ENCODE measurements around the gene CD8B. TPM values are rescaled to one million over a fixed set of nuclear protein-coding genes. Genes with fewer than 3 reads are reported as not detected.
"Not testable (repeated sequence)": the region's sequence is repeated elsewhere in the genome, so short reads cannot be mapped to it uniquely, and the experiment has no call there.

Gene CD8B
- total RNA-seq, 1 donor from 2014 or later, result 0.22 TPM

DNA sequence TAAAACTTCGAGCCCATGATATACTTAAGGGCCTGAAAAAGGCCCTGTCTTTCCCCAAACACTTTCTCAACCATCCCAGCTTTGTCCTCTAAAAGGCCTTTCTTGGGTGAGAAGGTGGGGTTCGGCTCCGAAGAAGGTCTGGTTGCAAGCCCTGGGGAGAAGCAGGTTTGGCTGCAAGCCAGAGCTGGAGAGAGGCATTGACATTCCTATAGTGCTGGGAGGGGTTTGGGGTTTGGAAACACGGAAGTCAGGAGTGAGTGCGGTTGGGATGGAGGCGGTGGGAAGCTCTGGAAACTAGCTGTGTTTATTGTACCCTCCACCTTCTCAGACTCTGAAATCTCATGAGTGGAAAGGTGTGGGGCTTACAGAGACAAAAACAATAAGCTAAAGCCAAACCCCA lies 5.7 kb downstream of the CD8B start:
- intact Hi-C loops (cut with micrococcal nuclease); H3K36me3 ChIP-seq; H3K4me1 ChIP-seq; H3K9me3 ChIP-seq (replicated peaks); DNase-seq; H3K27ac ChIP-seq (replicated peaks); H3K4me3 ChIP-seq: not testable (repeated sequence)
- peaks cover 15% of the 10 kb centered on the region for H3K27me3 ChIP-seq (ENCODE audit: low read depth)

DNA sequence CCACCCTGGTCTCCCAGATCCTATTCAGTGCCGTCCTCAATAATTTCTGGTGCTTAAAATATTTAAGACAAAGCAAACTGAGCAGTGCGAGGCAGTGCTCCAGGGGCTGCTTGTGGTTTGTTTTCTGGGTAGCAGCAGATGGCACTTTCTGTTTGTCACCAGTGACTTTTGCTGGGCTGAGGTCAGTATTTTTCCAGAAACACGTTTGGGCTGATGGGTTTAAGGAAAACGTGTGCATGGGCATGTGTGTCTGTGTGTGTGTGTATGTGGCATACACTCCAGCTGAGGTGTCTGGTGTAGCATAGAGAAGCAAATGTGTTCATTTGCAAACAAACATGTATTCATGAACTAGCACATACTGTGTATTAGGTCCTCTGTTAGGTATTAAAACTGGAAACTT lies 10.1 kb downstream of the CD8B start:
- intact Hi-C loops (cut with micrococcal nuclease); H3K4me1 ChIP-seq; H3K4me3 ChIP-seq; H3K27ac ChIP-seq (replicated peaks); DNase-seq; H3K36me3 ChIP-seq; H3K27me3 ChIP-seq (ENCODE audit: low read depth); H3K9me3 ChIP-seq (replicated peaks): not testable (repeated sequence)

DNA sequence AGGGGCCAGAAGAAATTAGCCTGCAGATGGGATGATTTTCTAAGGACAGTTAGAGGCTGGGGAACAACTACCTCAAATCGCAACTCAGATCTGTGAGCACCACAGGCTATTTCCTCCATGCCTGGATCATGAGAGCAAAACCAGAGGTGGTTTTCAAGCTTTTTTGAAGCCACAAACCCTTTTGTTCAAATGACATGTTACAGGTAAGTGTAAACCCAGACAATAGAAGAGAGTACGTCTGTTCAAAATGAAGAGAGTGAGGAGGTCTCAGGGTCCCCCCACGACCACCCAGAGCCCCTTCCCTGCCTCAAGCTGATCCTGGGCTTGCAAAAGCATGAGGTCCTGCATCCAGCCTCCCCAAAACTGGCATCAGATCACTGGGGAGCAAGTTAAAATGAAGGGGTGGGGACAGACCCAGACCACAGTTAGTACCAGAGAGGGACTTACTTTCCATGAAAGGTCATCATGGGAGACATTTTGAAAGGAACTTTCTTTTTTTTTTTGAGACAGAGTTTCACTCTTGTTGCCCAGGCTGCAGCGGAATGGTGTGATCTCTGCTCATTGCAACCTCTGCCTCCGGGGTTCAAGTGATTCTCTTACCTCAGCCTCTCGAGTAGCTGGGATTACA lies 19.0 kb downstream of the CD8B start:
- intact Hi-C loops (cut with micrococcal nuclease); DNase-seq; H3K27me3 ChIP-seq (ENCODE audit: low read depth); H3K4me1 ChIP-seq; H3K36me3 ChIP-seq; H3K4me3 ChIP-seq; H3K9me3 ChIP-seq (replicated peaks); H3K27ac ChIP-seq (replicated peaks): not testable (repeated sequence)

DNA sequence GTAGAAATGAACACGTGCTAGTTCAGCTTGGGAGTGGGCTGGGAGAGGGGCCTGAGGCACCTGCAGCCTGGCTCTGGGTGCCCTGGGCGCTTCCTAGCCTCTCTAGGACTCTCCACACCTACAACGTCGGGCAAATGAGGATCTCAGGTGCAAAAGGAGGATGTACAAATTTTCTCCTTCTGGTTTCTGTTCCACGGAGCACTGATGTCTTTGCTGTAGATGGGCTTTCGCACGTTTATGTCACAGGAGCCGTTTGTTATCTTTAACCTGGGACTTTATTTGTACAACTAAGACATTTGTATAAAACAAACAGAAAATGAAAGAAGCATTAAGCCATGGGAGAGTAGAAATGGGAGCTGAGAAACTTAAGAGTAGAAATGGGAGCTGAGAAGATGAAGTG lies 20.4 kb downstream of the CD8B start:
- DNase-seq; intact Hi-C loops (cut with micrococcal nuclease): not testable (repeated sequence)

DNA sequence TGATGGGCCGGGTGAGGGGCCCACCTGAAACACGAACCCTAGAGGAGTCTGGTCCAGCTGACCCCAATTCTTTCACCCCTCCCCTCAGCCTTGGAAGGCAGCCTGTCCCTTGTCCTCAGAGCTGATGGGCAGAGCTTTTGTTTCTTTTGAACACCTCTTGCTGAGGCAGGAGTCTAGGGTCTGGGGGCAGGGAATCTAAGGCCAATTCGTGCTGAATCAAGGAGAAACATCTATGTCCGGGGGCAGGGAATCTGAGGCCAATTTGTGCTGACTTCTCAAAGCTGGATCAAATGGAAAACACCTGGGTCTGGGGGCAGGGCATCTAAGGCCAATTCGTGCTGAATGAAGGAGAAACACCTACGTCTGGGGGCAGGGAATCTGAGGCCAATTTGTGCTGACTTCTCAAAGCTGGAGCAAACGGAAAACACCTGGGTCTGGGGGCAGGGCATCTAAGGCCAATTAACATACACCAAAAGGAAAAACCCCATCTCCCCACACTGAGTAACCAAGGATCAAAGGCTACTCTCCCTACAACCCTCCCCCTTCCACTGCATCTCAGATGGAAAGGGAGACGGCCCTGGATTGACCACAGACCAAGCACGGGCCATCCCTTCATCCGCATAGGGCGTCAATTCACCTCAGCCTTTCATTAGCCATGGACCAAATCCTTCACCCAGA lies 21.7 kb downstream of the CD8B start:
- H3K36me3 ChIP-seq; H3K4me3 ChIP-seq; H3K27ac ChIP-seq (replicated peaks); intact Hi-C loops (cut with micrococcal nuclease); H3K27me3 ChIP-seq (ENCODE audit: low read depth); H3K4me1 ChIP-seq; DNase-seq; H3K9me3 ChIP-seq (replicated peaks): not testable (repeated sequence)

More for the DNA sequence above, 20.4 kb downstream of the CD8B start:
- H3K4me3 ChIP-seq; H3K27ac ChIP-seq (replicated peaks); H3K4me1 ChIP-seq; H3K9me3 ChIP-seq (replicated peaks); H3K36me3 ChIP-seq; H3K27me3 ChIP-seq (ENCODE audit: low read depth): not testable (repeated sequence)

DNA sequence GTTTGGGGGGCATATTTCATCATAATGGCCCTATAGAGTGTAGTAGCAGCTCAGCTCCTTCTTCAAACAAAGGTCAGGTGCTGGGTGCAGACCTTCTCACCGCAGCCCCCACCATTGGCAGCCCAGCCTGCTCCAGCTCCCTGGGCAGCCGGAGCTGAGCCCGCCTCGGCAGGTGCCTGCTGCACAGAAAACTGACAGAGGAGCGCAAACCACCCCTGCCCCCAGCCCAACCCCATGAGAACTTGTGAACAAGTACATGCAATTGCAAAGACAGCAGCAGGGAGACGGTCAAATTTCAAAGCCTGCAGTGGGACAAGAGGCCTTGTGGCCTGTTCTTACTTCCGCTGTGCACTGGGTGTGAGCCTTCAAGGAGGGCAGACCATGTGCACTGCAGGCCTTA lies 22.2 kb downstream of the CD8B start:
- H3K4me3 ChIP-seq; H3K36me3 ChIP-seq; H3K27me3 ChIP-seq (ENCODE audit: low read depth); DNase-seq; H3K27ac ChIP-seq (replicated peaks); intact Hi-C loops (cut with micrococcal nuclease); H3K4me1 ChIP-seq; H3K9me3 ChIP-seq (replicated peaks): not testable (repeated sequence)

DNA sequence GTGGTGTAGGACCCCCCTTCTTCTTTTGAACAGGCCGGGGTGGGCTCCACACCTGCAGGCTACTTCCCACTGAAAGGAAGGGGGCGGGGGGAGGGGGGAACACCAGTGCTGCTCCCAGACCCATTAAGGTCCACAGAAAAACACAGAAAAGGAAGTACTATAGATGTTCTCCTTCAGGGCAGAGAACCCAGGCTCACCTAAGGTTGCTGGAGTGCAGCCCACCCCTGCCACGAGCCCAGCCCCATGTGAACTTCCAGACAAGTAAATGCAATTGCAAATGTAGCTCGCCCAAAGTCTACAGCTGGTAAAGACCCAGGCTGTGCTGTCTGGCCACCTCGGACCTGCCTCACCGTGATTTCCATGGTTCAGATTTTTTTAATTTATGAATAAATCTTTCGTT lies 24.0 kb downstream of the CD8B start:
- DNase-seq; intact Hi-C loops (cut with micrococcal nuclease); H3K36me3 ChIP-seq; H3K9me3 ChIP-seq (replicated peaks); H3K4me1 ChIP-seq; H3K27me3 ChIP-seq (ENCODE audit: low read depth); H3K27ac ChIP-seq (replicated peaks); H3K4me3 ChIP-seq: not testable (repeated sequence)

DNA sequence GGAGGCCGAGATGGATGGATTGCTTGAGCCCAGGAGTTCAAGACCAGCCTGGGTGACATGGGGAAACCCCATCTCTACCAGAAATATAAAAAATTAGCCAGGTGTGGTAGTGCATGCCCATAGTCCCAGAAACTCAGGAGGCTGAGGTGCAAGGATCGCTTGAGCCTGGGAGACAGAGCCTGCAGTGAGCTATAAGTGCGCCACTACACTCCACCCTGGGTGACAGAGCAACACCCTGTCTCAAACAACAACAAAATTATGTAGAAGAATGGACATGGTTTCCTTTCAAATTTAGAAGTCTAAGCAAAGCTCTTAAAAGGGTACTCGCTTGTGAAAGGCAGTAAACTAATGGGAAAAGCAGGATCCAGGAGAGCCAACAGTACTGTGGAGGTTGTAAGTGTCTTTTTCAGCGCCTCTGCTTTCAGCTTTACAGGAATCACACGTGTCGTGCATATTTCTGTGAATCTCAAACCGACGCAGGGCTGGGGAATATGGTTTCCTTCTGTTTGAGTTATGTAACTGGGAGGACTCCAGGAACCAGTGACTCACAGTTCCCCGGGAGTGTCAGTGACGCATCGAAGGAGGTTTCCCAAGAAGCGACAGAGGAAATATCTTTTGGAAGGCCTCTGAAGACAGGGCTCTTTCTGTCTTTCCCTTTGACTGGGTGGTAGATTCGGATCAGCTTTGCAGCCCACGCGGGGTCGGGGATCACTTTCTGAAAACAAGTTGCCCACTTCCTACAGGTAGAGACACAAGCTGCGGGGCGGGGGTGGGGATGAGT lies 24.6 kb downstream of the CD8B start:
- Histone ChIP-seq H3K4me3 (peak overlapping the region; percentile 35), H3K27me3 (ENCODE audit: low read depth) (peaks cover 12% of the 10 kb centered on the region), H3K27ac (replicated peaks) (peak overlapping the region; percentile 60)
- intact Hi-C loops (cut with micrococcal nuclease); H3K36me3 ChIP-seq; H3K4me1 ChIP-seq; H3K9me3 ChIP-seq (replicated peaks): not testable (repeated sequence)
- peak; percentile 59 for DNase-seq

DNA sequence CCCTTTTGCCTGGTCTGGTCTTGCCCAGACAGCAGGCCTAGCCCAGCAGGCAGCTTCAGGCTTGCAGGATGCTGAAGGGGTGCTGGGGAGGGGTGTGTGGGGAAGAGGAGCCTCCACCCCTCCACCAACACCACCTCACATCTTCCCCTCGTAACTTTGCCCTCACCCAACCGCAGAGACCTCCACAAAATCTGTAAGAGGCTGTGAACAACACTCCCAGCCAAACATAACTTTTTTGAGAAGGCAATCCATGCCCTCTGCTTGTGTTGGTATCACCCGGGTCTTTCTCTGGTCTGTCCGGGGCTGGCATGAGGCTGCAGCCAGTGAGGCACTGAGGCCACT lies 26.2 kb downstream of the CD8B start:
- H3K4me1 ChIP-seq; H3K4me3 ChIP-seq; H3K27ac ChIP-seq (replicated peaks); H3K36me3 ChIP-seq; intact Hi-C loops (cut with micrococcal nuclease); H3K9me3 ChIP-seq (replicated peaks); DNase-seq: not testable (repeated sequence)
- peaks cover 22% of the 10 kb centered on the region for H3K27me3 ChIP-seq (ENCODE audit: low read depth)

DNA sequence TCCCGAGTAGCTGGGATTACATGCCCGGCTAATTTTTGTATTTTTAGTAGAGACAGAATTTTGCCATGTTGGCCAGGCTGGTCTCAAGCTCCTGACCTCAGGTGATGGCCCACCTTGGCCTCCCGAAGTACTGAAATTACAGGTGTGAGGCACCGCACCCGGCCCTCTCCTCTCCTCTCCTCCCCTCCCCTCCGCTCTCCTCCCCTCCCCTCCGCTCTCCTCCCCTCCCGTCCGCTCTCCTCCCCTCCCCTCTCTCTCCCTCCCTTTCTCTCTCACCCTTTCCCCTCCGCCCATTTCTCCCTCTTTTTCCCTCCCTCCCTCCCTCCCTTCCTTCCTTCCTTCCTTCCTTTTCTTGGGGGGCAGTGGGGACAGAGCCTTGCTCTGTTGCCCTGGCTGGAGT lies 28.4 kb downstream of the CD8B start:
- Histone ChIP-seq H3K36me3 (no peaks in the 10 kb centered on the region), H3K27ac (replicated peaks) (no peak overlapping the region), H3K4me3 (no peak overlapping the region), H3K27me3 (ENCODE audit: low read depth) (peaks cover 22% of the 10 kb centered on the region), H3K9me3 (replicated peaks) (no peaks in the 10 kb centered on the region), H3K4me1 (peaks cover 3% of the 10 kb centered on the region)
- TF ChIP-seq, protein P1, sequence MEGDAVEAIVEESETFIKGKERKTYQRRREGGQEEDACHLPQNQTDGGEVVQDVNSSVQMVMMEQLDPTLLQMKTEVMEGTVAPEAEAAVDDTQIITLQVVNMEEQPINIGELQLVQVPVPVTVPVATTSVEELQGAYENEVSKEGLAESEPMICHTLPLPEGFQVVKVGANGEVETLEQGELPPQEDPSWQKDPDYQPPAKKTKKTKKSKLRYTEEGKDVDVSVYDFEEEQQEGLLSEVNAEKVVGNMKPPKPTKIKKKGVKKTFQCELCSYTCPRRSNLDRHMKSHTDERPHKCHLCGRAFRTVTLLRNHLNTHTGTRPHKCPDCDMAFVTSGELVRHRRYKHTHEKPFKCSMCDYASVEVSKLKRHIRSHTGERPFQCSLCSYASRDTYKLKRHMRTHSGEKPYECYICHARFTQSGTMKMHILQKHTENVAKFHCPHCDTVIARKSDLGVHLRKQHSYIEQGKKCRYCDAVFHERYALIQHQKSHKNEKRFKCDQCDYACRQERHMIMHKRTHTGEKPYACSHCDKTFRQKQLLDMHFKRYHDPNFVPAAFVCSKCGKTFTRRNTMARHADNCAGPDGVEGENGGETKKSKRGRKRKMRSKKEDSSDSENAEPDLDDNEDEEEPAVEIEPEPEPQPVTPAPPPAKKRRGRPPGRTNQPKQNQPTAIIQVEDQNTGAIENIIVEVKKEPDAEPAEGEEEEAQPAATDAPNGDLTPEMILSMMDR (IDR thresholded peaks at IDR 0.05; ENCODE audit: borderline replicate concordance), result no peak
- intact Hi-C loops (cut with micrococcal nuclease), result no loop called here
- DNase-seq, result no peak

Data from left ventricle myocardium inferior (tissue), 1 donor.